GF-D8 (cell line): ENCODE results near the gene SUCLG2.

Experiments
- DNase-seq: peaks from one replicate; lab custom pipeline; 2025; lab: John Stamatoyannopoulos, UW

SUCLG2 gene

DNA sequence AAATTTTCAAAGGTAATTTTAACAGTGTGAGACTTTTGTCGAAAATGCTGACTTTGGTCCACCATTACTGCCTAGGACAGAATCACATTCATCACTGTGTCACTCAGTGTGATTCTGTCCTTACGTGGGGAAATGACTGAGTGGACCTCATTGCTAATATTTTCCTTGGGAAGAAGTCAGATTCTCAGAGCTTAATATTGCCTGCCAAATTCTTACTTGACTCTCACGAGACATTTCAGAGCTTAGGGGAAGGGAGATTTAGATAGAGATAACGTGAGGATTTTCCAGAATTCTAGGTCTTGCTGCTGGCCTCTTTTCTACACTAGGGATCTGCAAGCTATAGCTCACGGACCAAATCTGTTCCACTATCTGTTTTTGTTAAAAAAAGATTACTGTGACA lies 270.4 kb downstream of the SUCLG2 start:
- DNase-seq = no peak

DNA sequence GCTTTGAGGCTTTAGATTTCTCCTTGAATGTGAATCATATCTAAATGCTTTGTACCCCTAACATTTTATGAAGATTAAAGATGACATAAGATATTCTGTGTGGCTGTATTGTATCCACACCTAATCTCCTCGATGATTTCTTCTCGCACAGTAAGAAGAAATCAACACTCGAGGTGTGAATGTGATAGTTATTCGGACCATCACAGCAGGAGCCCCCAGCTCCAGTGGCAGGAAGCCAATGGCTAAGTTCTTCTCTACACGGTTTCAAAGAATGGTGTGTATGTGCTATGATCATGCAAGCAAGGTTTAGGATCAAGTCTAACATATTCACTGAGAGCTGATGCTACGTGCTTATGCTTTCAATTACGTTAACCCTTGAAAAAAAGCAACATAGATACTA lies 271.0 kb downstream of the SUCLG2 start:
- no peak for DNase-seq

DNA sequence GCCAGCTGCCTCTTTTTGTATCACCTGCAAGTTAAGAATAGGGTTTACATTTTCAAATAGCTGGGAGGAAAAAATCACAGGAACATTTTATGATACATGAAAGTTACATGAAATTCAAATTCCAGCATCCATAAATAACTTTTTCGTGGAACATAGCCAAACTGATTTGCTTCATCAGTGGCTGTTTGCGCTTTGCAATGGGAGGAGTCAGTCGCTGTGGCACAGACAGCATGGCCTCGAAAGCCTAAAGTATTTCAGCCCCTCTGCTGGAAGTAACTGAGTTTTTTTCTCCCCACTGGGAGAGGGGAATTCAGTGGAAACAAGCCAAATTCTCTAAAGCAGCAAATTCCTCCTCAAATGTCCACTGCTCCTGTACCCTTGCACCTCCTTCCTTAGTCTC lies 271.9 kb downstream of the SUCLG2 start:
- no peak for DNase-seq

DNA sequence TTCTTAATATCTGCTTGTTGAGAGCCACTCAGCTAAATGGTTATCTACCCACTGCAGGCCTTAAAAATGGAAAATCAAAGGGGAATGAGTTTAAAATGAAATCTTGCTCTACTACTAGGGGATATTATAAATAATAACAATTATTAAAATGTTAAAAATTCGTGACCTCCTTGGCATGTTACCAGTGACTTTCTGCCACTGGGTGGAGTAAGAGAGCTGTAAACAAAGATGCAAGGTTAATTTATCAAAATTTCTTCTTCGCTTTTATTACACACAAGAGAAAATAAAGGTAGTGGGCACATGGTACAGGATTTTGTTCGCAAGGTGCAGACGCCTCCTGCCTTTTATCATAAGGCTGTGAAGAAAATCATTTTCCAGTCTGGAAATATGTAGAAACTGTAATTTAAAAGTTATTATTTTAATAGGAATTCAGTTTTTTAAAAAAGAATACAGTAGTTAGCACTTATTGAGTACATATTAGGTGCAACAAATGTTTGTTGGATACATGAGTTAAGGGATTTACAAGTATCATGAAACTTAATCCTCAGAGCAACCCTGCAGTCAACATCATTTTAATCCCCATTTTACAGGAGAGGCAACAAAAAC lies 272.6 kb downstream of the SUCLG2 start:
- DNase-seq = no peak

DNA sequence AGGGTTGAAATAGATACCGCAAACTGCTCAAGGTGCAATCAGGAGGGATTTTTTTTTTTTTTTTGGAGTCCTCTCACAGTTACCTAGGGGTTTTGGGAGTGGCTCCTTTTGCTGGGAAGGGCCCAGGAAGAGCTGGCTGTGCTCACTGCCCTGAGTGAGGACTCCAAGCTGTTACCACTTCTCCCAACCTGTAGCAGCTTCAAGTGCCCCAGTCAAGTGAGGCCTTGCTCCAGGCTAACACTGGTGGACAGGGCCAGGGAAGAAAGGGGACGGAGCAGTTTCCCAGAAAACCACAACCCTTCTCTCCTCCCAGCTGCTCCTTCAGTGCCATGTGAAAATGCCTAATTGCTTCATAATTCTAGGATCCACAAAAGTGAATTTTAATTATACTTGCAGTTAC lies 274.3 kb downstream of the SUCLG2 start:
- DNase-seq = no peak

DNA sequence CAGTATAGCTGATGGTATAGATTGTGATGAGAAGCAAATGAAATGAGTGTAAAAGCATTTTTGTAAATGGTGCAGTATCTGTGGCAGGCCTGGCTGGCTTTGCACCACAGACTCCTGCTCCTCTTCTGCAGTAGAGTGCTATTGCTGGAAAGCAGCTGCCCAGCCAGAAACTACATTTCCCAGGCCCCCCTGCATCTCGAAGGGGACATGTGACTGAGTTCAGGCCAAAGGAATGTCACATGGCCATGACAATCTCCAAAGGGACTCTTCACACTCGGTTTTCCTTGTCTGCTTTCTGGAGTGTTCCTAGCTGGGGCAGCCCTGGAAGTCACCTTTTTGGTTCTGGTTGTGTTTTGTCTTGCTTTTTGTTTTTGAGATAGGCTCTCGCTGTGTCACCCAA lies 277.1 kb downstream of the SUCLG2 start:
- no peak for DNase-seq

DNA sequence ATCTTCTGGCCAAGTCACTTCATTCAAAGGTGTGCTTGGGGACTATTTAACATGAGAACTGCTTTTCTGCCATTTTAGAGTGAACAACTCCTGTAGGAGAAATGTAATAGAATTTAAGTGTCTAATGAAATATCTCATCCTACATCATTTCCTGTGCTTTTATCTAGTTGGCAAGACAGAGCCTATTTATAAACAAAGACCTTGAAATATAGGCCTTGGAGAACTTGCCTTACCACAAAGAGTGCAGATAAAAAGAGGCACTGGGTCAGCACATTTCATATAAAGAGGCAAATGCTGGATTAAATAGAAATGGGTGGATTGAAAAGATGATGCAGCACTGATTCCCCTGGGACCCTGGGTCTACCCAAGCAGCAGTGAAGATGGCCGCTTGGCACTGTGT lies 278.0 kb downstream of the SUCLG2 start:
- no peak for DNase-seq

DNA sequence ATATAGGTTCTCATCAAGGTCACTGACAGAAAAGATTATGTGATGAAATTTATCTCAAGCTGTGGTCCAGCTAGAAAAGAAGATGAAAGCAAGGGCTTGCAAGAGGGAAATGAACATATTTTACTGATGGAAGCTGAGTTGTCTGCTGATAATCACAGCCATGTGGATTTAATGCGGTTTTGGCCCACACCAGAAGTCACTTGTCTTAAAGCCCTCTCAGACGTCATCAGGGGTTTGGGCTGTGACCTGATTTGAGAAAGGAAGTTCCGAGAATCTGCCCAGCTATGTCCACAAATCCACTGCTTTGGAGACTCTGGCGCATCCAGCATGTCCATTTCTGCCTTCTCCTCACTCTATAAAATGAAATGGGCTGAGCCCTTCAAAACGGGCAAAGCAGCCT lies 278.4 kb downstream of the SUCLG2 start:
- no peak for DNase-seq

DNA sequence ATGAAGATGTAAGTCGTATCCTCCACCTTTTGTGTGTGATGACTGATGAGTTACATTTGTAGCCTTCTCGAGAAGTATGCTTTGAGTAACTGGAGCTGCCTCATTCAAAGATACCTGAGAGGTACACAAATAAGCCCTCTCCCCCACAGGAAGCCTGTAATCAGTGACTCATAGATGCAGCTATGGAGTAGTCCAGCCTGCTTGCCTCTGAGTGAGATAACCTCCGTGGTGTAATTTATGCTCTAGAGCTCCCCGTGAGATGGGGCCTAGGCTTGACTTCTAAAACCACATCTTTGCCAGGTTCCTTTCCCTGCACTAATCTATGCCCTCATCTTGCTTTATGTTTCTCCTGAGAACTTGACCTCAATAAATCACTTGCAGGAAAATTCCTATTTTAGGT lies 291.7 kb downstream of the SUCLG2 start:
- DNase-seq = no peak

DNA sequence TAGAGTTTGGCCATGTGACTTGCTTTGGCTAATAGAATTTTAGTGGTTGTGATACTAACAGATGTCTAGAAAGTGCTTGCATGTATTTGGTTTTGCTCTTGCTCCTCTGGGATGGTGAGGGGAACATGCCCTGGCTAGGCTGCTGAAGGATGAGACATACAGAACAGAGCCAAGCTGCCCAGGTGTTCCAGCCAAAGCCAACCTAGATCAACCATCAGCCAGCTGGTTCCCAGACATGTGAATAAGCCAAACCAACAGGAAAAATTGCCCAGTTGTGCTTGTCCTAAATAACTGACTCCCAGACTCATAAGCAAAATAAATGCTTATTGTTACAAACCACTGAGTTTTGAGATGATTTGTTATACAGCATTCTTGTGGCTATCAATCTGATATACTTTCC lies 292.6 kb downstream of the SUCLG2 start:
- DNase-seq = no peak

DNA sequence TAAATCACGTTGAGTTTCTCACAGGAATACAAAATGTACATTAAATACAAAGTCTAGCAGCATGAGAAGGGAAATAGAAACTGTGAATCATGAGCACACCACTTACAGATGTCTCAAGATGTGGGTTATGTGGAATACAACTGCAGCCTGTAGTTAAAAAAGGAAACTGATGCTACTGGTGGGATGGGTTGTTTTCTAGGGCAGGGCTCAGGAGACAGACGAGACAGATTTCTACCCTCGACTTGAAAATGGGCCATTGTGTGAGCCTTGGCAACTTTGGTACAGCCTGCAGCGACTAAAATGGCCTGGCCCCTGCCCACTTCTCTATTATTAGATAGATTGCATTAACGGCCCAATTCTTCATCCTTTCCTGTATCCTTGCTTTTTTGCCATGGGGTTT lies 293.1 kb downstream of the SUCLG2 start:
- DNase-seq = no peak

DNA sequence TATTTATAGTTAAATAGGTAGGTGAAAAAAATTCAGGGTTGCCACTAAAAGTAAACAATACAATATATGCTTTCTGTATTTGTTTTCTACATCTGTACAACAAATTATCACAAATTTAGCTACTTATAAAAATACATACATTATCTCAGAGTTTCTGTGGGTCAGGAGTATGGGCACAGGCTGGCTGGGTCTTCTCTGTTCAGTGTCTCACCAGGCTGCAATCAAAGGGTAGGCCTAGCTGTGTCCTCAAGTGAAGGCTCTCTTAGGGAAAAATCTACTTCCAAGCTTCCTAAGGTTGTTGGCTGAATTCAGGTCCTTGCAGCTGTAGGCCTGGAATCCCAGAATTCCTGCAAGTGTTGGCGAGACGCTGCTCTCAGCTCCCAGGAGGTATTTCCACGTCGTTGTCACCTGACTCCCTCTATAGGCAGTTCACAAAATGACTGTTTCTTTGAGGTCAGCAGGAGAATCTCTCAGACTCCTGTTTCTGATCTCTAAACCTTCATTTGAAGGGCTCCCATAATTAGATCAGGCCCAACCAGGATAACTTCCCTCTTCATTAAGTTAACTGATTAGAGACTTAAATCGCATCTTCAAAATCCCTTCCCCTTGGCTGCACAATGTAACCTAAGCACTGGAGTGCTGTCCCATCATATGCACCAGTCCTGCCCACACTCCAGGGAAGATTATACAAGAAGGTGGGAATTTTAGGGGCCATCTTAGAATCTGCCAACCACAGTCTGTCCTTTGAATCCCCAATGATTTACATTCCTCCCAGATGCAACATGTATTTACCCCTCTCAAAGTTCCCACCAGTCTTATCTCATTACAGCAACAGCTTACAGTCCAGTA lies 296.6 kb downstream of the SUCLG2 start:
- no peak for DNase-seq

DNA sequence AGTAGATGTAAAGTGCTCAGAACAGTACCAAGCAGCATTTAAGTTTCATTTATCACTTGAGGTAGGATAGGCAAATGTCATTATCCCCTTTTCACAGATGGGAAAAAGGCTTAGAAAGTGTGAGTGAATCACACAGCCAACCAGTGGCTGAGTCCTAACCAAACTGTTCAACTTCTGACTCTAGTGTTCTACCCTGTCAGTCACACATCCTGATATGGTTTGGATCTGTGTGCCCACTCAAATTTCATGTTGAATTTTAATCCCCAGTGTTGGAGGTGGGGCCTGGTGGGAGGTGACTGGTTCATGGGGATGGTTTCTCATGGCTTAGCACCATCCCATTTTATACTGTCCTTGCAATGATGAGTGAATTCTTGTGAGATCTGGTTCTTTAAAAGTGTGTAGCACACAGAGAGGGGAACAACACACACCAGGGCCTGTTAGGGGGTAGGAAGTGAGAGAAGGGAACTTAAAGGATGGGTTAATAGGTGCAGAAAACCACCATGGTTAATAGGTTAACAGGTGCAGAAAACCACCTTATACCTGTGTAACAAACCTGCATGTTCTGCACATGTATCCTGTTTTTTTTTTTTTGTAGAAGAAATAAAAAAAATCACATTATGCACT lies 304.7 kb downstream of the SUCLG2 start:
- DNase-seq = no peak

DNA sequence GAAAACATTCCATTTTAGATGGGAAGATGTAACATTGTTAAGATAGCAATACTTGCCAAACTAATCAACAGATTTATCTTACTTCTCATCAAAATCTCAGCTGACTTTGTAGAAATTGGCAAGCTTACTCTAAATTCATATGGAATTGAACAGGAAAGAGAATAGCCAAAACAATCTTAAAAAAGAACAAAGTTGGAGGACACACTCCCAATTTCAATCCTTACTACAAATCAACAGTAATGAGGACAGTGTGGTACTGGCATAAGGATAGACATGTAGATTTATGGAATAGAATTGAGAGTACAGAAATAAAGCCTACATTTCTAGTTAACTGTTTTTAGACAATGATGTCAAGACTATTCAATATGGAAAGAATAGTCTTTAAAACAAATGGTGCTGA lies 308.3 kb downstream of the SUCLG2 start:
- no peak for DNase-seq

DNA sequence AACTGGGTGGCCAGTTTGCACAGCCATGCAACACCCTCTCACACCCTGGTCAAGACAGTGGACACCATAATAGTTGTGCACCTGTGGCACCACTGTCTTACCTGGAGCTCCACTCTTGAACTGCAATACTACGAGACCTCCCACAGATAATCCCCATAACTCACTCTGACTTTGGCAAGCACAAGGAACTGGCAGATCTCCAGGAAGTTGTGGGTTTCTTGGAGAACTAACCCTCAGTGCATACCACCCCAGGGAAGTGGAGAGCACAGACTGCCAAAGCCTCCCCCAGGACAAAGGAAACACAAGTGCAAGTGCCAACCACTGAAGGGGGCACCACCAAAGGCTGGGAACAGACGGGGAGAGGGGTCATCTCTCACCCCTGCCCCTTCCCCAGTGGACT lies 318.6 kb downstream of the SUCLG2 start:
- DNase-seq = no peak

DNA sequence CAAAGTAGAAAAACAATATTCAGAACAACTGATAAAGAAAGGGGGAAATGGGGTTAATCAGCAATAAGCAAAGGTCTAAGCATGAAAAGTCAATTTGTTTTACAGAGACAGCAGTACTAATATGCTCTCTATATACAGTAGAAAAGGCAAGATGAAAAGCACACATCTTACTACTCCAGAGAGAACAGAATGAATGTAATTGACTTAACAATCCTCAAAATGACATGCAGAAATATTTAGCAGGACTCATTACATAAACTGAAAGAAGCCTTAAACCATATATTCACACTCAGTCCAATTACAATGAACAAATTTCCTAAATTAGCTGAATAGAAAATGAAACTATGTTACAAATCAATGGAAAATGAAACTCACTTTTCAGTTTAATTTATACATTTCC lies 319.8 kb downstream of the SUCLG2 start:
- DNase-seq = no peak

DNA sequence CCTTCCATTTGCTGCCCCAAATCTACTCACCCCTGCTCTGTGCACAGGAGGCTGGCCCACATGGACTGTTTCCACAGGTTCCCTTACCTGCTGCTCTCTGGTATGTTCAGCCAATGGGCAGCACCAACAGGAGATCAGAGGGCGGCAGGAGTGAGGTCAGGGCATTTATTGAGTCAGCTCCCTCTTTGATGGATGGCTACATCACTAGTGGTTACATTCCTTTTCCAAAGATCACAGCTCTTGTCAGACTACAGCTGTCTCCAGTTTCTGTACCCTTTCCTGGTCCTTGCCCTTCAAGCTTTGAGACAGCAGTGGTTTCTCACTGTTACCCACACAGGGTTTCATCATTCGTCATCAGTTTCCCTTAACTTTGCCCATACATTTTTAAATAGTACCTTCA lies 325.1 kb downstream of the SUCLG2 start:
- no peak for DNase-seq

DNA sequence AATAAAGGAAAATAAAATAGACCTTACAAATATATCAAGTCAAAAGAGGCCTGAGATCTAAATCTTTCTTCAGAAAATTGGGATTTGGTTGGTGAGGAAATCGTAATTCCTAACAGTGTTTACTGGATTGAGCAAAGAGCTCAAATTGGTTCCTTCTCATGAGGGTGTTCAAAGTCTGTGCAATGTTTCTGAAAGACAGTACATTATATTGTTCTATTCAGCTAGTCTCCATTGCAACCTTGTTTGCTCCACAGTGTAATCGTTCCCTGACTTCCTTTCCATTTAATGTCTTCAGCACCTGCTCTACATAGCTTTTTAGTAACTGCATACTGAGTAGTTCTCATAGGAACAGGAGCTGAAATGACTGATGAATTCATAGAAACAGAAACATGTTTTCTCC lies 326.8 kb downstream of the SUCLG2 start:
- DNase-seq = no peak

DNA sequence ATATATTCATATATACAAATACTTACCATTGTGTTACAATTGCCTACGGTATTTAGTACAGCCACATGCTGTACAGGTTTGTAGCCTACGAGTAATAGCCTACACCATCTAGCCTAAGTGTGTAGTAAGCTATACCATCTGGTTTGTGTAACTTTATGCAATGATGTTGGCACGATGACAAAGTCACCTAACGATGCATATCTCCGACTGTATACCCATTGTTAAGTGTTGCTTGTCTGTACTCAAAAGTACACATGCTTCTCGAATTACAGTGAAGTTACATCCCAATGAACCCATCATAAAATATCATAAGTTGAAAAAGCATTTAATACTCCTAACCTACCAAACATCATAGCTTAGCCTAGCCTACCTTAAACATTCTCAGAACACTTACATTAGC lies 329.2 kb downstream of the SUCLG2 start:
- DNase-seq = no peak
